GM23338 (cell line): ENCODE results near the gene ST8SIA1. TPM values are rescaled to one million over a fixed set of nuclear protein-coding genes. Genes with fewer than 3 reads are reported as not detected.

ENCODE experiments used
- ATAC-seq: fragments of 200-7000 bp; cut with Tn5 transposase; 3 replicates; pipeline ENCODE4 v1.9.1; 2020
- DNase-seq: peaks from one replicate; pipeline ENCODE4 v3.0.0-alpha.2; 2015; ENCODE audit warnings: low spot score
- H2AFZ ChIP-seq: fragments of 200-600 bp; sonication (generic); 2 replicates; pipeline ENCODE4 v1.8.0; 2016; ENCODE audit warnings: antibody characterized with exemption, mild to moderate bottlenecking, moderate library complexity
- H3F3A ChIP-seq: fragments of 200-600 bp; sonication (generic); replicated peaks from 2 replicates; pipeline ENCODE4 v1.8.0; 2017; ENCODE audit warnings: antibody characterized with exemption, mixed run types, low read depth
- H3K27ac ChIP-seq: fragments of 200-600 bp; sonication (generic); 2 replicates; pipeline ENCODE4 v1.6.1; 2016; ENCODE audit warnings: low read depth
- H3K27me3 ChIP-seq: fragments of 200-600 bp; sonication (generic); 2 replicates; pipeline ENCODE4 v1.8.0; 2016; ENCODE audit warnings: mild to moderate bottlenecking, mixed run types, moderate library complexity; ENCODE audit not compliant: insufficient read depth
- H3K36me3 ChIP-seq: fragments of 200-600 bp; sonication (generic); 2 replicates; pipeline ENCODE4 v1.8.0; 2016; ENCODE audit warnings: mild to moderate bottlenecking; ENCODE audit not compliant: insufficient read depth
- H3K4me1 ChIP-seq: fragments of 200-600 bp; sonication (generic); 2 replicates; pipeline ENCODE4 v1.8.0; 2016; ENCODE audit warnings: mild to moderate bottlenecking, moderate library complexity; ENCODE audit not compliant: insufficient read depth
- H3K4me2 ChIP-seq: fragments of 200-600 bp; sonication (generic); 2 replicates; pipeline ENCODE4 v1.7.1; 2017; ENCODE audit warnings: mixed run types
- H3K4me3 ChIP-seq: fragments of 200-600 bp; sonication (generic); 2 replicates; pipeline ENCODE4 v1.6.1; 2016; ENCODE audit warnings: mixed run types
- H3K79me2 ChIP-seq: fragments of 200-600 bp; sonication (generic); replicated peaks from 2 replicates; pipeline ENCODE4 v1.8.0; 2017; ENCODE audit warnings: mild to moderate bottlenecking; ENCODE audit not compliant: insufficient read depth
- H3K9me2 ChIP-seq: fragments of 200-600 bp; sonication (generic); 2 replicates; pipeline ENCODE4 v1.8.0; 2017; ENCODE audit not compliant: insufficient read depth
- H4K20me1 ChIP-seq: fragments of 200-600 bp; sonication (generic); replicated peaks from 2 replicates; pipeline ENCODE4 v1.8.0; 2017; ENCODE audit warnings: mild to moderate bottlenecking; ENCODE audit not compliant: insufficient read depth
- H3K27ac Mint-ChIP-seq: 2 replicates; pipeline ENCODE4 v1.8.0; 2020; ENCODE audit warnings: inconsistent platforms, mild to moderate bottlenecking, moderate library complexity, mixed read lengths
- H3K27me3 Mint-ChIP-seq: 3 replicates; pipeline ENCODE4 v1.8.0; 2022; ENCODE audit warnings: low read depth, mild to moderate bottlenecking, moderate library complexity, mixed read lengths, inconsistent platforms; ENCODE audit not compliant: insufficient read depth, poor library complexity
- H3K36me3 Mint-ChIP-seq: 3 replicates; pipeline ENCODE4 v1.8.0; 2021; ENCODE audit warnings: low read depth, mild to moderate bottlenecking, inconsistent platforms, moderate library complexity, mixed read lengths
- H3K4me1 Mint-ChIP-seq: 3 replicates; pipeline ENCODE4 v1.8.0; 2020; ENCODE audit warnings: mild to moderate bottlenecking, inconsistent platforms, mixed read lengths
- H3K4me3 Mint-ChIP-seq: 3 replicates; pipeline ENCODE4 v1.8.0; 2021; ENCODE audit warnings: moderate library complexity, mild to moderate bottlenecking, inconsistent platforms, mixed read lengths
- H3K9me3 Mint-ChIP-seq: 3 replicates; pipeline ENCODE4 v1.8.0; 2020; ENCODE audit warnings: moderate library complexity, mild to moderate bottlenecking, inconsistent platforms, mixed read lengths
- CREB1 ChIP-seq: fragments of 250-450 bp; sonication (Bioruptor Pico); IDR thresholded peaks from 2 replicates; pipeline ENCODE4 v1.5.0; 2020; ENCODE audit warnings: low read depth, mild to moderate bottlenecking, moderate library complexity
- EZH2 ChIP-seq: fragments of 200-600 bp; sonication (generic); IDR thresholded peaks from one replicate; pipeline ENCODE4 v1.8.0; 2017; ENCODE audit warnings: antibody characterized with exemption, mild to moderate bottlenecking, low read depth; ENCODE audit not compliant: unreplicated experiment
- EZH2phosphoT487 ChIP-seq: fragments of 200-600 bp; sonication (generic); IDR thresholded peaks from one replicate; pipeline ENCODE4 v1.8.1; 2018; ENCODE audit warnings: antibody characterized with exemption; ENCODE audit not compliant: unreplicated experiment
- JUNB ChIP-seq: IDR thresholded peaks from one replicate; pipeline ENCODE4 v1.6.1; 2016; ENCODE audit warnings: antibody characterized with exemption; ENCODE audit not compliant: unreplicated experiment
- NANOG ChIP-seq: IDR thresholded peaks from 2 replicates; pipeline ENCODE4 v1.6.1; 2016; ENCODE audit warnings: antibody characterized with exemption, borderline replicate concordance
- POLR2AphosphoS5 ChIP-seq: IDR thresholded peaks from 2 replicates; pipeline ENCODE4 v1.6.1; 2016; ENCODE audit warnings: antibody characterized with exemption, low read depth
- STAT1 ChIP-seq: IDR thresholded peaks from one replicate; pipeline ENCODE4 v1.6.1; 2016; ENCODE audit warnings: antibody characterized with exemption; ENCODE audit not compliant: unreplicated experiment
- ZNF114 ChIP-seq: fragments of 250-450 bp; sonication (Bioruptor Pico); IDR thresholded peaks from 2 replicates; pipeline ENCODE4 v1.5.0; 2020; ENCODE audit warnings: mild to moderate bottlenecking, moderate library complexity
- polyA plus RNA-seq: library from polyadenylated mRNA; unstranded; fragments of >200 nt; fragmentation: Nextera tagmentation; extraction: Ambion mirVana; gene quantifications from 2 replicates; pipeline ENCODE4 v1.2.1, GENCODE V29; 2016
- total RNA-seq: library from RNA; depleted of rRNA; stranded (reverse); fragments of >200 nt; shearing (Covaris generic); gene quantifications from 2 replicates; pipeline ENCODE4 v1.2.3, GENCODE V29; 2014
- TF ChIP-seq, protein P1 (sequence below): IDR thresholded peaks from one replicate; pipeline ENCODE4 v1.6.1; 2018; ENCODE audit warnings: antibody characterized with exemption; ENCODE audit not compliant: unreplicated experiment
- TF ChIP-seq, protein P2 (sequence below), 2 experiments: fragments of 200-600 bp in 1 of 2; sonication (generic) in 1 of 2; conservative IDR thresholded peaks; 2 replicates each; pipeline versions ENCODE4 v1.5.1 to v1.6.1; 2016 to 2017; ENCODE audit warnings: antibody characterized with exemption in 2 of 2, low read depth in 2 of 2, mild to moderate bottlenecking in 2 of 2, moderate library complexity in 1 of 2
- TF ChIP-seq, protein P3 (sequence below): IDR thresholded peaks from 2 replicates; pipeline ENCODE4 v1.6.1; 2016; ENCODE audit warnings: antibody characterized with exemption

ST8SIA1 gene
- total and polyA plus RNA-seq, 2 experiments from 2014 or later, result 2.5 to 5.1 TPM

DNA sequence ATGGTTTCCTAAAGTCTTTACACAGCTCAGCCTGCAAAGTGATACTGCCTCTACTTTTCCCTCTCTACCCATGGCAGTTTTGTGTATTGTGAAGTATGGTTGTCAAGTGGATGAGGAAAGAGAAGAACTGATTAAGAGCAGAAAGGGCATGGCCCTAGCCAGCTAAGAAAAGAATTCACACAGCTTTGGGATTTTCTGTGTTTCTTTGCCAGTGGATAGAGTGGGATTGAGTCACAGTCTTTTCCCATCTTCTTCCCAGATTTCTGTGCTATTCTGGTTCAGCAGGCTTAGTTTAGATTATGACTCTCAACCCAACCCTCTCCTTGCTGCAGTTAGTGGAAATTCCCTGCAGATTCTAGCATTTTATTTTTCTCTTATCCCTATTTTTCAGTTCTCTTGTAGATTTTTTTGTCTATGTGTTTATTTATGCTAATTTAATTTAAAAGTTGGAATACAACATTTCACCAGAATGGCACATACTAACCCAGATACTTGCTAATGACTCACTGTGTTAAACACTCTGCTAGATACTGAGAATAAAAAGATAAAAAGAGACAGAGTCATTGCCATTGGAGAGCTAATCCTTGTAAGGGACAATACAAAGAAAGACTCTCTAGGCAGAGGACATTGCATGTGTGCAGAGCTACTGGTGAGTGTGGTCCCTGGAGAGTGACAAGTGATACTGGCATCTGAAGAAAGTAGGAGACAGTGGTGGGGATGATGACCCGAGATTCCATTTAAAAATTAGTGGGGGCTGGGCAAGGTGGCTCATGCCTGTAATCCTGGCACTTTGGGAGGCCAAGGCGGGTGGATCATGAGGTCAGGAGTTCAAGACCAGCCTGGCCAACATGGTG lies 106.3 kb downstream of the ST8SIA1 start (continued):
- TF ChIP-seq, protein P1, sequence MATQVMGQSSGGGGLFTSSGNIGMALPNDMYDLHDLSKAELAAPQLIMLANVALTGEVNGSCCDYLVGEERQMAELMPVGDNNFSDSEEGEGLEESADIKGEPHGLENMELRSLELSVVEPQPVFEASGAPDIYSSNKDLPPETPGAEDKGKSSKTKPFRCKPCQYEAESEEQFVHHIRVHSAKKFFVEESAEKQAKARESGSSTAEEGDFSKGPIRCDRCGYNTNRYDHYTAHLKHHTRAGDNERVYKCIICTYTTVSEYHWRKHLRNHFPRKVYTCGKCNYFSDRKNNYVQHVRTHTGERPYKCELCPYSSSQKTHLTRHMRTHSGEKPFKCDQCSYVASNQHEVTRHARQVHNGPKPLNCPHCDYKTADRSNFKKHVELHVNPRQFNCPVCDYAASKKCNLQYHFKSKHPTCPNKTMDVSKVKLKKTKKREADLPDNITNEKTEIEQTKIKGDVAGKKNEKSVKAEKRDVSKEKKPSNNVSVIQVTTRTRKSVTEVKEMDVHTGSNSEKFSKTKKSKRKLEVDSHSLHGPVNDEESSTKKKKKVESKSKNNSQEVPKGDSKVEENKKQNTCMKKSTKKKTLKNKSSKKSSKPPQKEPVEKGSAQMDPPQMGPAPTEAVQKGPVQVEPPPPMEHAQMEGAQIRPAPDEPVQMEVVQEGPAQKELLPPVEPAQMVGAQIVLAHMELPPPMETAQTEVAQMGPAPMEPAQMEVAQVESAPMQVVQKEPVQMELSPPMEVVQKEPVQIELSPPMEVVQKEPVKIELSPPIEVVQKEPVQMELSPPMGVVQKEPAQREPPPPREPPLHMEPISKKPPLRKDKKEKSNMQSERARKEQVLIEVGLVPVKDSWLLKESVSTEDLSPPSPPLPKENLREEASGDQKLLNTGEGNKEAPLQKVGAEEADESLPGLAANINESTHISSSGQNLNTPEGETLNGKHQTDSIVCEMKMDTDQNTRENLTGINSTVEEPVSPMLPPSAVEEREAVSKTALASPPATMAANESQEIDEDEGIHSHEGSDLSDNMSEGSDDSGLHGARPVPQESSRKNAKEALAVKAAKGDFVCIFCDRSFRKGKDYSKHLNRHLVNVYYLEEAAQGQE, result no peak
- TF ChIP-seq EZH2 (no peak), CREB1 (CRISPR knock-in tag) (no peak), POLR2AphosphoS5 (no peak), ZNF114 (CRISPR knock-in tag) (no peak), JUNB (no peak), STAT1 (no peak), EZH2phosphoT487 (no peak), NANOG (no peak)
- TF ChIP-seq, protein P2, sequence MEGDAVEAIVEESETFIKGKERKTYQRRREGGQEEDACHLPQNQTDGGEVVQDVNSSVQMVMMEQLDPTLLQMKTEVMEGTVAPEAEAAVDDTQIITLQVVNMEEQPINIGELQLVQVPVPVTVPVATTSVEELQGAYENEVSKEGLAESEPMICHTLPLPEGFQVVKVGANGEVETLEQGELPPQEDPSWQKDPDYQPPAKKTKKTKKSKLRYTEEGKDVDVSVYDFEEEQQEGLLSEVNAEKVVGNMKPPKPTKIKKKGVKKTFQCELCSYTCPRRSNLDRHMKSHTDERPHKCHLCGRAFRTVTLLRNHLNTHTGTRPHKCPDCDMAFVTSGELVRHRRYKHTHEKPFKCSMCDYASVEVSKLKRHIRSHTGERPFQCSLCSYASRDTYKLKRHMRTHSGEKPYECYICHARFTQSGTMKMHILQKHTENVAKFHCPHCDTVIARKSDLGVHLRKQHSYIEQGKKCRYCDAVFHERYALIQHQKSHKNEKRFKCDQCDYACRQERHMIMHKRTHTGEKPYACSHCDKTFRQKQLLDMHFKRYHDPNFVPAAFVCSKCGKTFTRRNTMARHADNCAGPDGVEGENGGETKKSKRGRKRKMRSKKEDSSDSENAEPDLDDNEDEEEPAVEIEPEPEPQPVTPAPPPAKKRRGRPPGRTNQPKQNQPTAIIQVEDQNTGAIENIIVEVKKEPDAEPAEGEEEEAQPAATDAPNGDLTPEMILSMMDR (conservative IDR thresholded peaks at IDR 0.05; ENCODE audit: low read depth in 2 of 2), result no peak

DNA sequence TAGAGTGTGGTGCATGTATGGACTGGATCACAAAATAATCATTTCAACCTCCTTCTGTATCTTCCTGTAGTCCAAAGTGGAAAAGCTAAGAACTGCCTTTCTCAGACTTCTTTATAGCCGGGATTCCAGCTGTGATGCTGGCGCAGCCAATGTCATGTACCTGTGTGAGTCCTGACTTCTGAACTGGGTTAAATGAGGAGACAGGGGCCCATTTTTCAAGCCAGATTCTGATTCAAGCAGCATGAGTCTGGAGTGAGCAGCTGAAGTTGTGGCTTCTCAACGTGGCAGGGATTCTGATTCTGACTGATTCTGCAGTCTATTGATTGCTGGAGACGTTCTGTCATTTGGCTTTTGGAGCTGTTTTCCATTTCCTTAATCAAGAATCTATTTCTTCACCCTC lies 111.2 kb downstream of the ST8SIA1 start:
- ATAC-seq, result no peak

More for the DNA sequence above, 111.2 kb downstream of the ST8SIA1 start:
- Mint-ChIP-seq H3K27me3 (peaks cover under 1% of the 10 kb centered on the region), H3K27ac (no peak overlapping the region), H3K4me3 (no peak overlapping the region), H3K4me1 (peaks cover 20% of the 10 kb centered on the region; the same call in 2 of the 3 replicates), H3K9me3 (no peaks in the 10 kb centered on the region), H3K36me3 (no peaks in the 10 kb centered on the region)
- no peaks in the 10 kb centered on the region; the same call in 1 of the 2 replicates for H3K9me2 ChIP-seq
- H3F3A ChIP-seq, result no peaks in the 10 kb centered on the region
- DNase-seq, result no peak
- no peak overlapping the region for H2AFZ ChIP-seq
- H3K36me3 ChIP-seq, result no peaks in the 10 kb centered on the region
- H3K4me3 ChIP-seq, result no peak overlapping the region
- peaks cover 17% of the 10 kb centered on the region for H3K4me1 ChIP-seq
- no peaks in the 10 kb centered on the region for H3K79me2 ChIP-seq
- no peak overlapping the region for H3K27ac ChIP-seq
- H3K27me3 ChIP-seq, result no peaks in the 10 kb centered on the region
- TF ChIP-seq, protein P3, sequence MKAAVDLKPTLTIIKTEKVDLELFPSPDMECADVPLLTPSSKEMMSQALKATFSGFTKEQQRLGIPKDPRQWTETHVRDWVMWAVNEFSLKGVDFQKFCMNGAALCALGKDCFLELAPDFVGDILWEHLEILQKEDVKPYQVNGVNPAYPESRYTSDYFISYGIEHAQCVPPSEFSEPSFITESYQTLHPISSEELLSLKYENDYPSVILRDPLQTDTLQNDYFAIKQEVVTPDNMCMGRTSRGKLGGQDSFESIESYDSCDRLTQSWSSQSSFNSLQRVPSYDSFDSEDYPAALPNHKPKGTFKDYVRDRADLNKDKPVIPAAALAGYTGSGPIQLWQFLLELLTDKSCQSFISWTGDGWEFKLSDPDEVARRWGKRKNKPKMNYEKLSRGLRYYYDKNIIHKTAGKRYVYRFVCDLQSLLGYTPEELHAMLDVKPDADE, result no peak
- TF ChIP-seq, protein P2 (conservative IDR thresholded peaks at IDR 0.05; ENCODE audit: low read depth in 2 of 2), result no peak
- no peak for TF ChIP-seq NANOG
- no peak for TF ChIP-seq STAT1
- H3K4me2 ChIP-seq, result no peak overlapping the region
- H4K20me1 ChIP-seq, result no peaks in the 10 kb centered on the region
